Mesenchymal stem cell (in vitro differentiated cells and primary cell): ENCODE measurements around the gene SMIM13. TPM values are rescaled to one million over a fixed set of nuclear protein-coding genes. Genes with fewer than 3 reads are reported as not detected.

Experiments used
- DNase-seq: peaks from one replicate; pipeline ENCODE4 v3.0.0-alpha.2; 2013
- H2AFZ ChIP-seq: one replicate; pipeline ENCODE4 v1.6.1; 2013; ENCODE audit warnings: low read depth, mild to moderate bottlenecking, control low read depth, inconsistent platforms, low read length, moderate library complexity
- H2AK5ac ChIP-seq: 2 replicates; pipeline ENCODE4 v1.6.1; 2013; ENCODE audit warnings: low read length, moderate library complexity, mild to moderate bottlenecking, inconsistent platforms; ENCODE audit not compliant: severe bottlenecking
- H2BK120ac ChIP-seq: one replicate; pipeline ENCODE4 v1.6.1; 2013; ENCODE audit warnings: low read depth, mild to moderate bottlenecking, inconsistent platforms, low read length, moderate library complexity
- H2BK12ac ChIP-seq, 2 experiments: one replicate each; pipeline ENCODE4 v1.6.1; 2013; ENCODE audit warnings: inconsistent platforms in 2 of 2, low read length in 2 of 2, mild to moderate bottlenecking in 2 of 2, moderate library complexity in 2 of 2, control low read depth in 1 of 2
- H2BK15ac ChIP-seq: one replicate; pipeline ENCODE4 v1.6.1; 2013; ENCODE audit warnings: mild to moderate bottlenecking, low read depth, inconsistent platforms; ENCODE audit not compliant: poor library complexity, severe bottlenecking
- H2BK5ac ChIP-seq: 2 replicates; pipeline ENCODE4 v1.6.1; 2013; ENCODE audit warnings: low read depth, mild to moderate bottlenecking, low read length, control low read depth, inconsistent platforms; ENCODE audit not compliant: poor library complexity, severe bottlenecking
- H3K14ac ChIP-seq, 2 experiments: one replicate each; pipeline ENCODE4 v1.6.1; 2013; ENCODE audit warnings: inconsistent platforms in 2 of 2, low read length in 2 of 2, control low read depth in 1 of 2, mild to moderate bottlenecking in 1 of 2, moderate library complexity in 1 of 2
- H3K18ac ChIP-seq, 2 experiments: one replicate each; pipeline ENCODE4 v1.6.1; 2013; ENCODE audit warnings: inconsistent platforms in 2 of 2, low read length in 2 of 2, control low read depth in 1 of 2, low read depth in 1 of 2, mild to moderate bottlenecking in 1 of 2
- H3K23ac ChIP-seq, 2 experiments: one replicate each; pipeline ENCODE4 v1.6.1; 2013; ENCODE audit warnings: inconsistent platforms in 2 of 2, low read length in 2 of 2, mild to moderate bottlenecking in 2 of 2, moderate library complexity in 2 of 2, control low read depth in 1 of 2
- H3K27ac ChIP-seq: 2 replicates; pipeline ENCODE4 v1.5.1; 2013; ENCODE audit warnings: mild to moderate bottlenecking, moderate library complexity, low read length, control low read depth, inconsistent platforms; ENCODE audit not compliant: poor library complexity, severe bottlenecking
- H3K27me3 ChIP-seq, 2 experiments: 2 replicates each; pipeline versions ENCODE4 v1.6.1 to v1.7.0; 2013; ENCODE audit warnings: low read length in 2 of 2, mild to moderate bottlenecking in 2 of 2, moderate library complexity in 2 of 2, control low read depth in 1 of 2, inconsistent platforms in 1 of 2; ENCODE audit not compliant: control insufficient read depth in 1 of 2, insufficient read depth in 1 of 2
- H3K36me3 ChIP-seq, 2 experiments: 2 replicates each; pipeline versions ENCODE4 v1.6.1 to v1.7.0; 2013; ENCODE audit warnings: low read length in 2 of 2, control low read depth in 1 of 2, inconsistent platforms in 1 of 2, low read depth in 1 of 2, mild to moderate bottlenecking in 1 of 2; ENCODE audit not compliant: insufficient read depth in 2 of 2, control insufficient read depth in 1 of 2
- H3K4ac ChIP-seq, 2 experiments: one replicate each; pipeline ENCODE4 v1.6.1; 2013; ENCODE audit warnings: inconsistent platforms in 2 of 2, low read length in 2 of 2, mild to moderate bottlenecking in 2 of 2, moderate library complexity in 2 of 2, control low read depth in 1 of 2, low read depth in 1 of 2
- H3K4me1 ChIP-seq: 2 replicates; pipeline ENCODE4 v1.6.1; 2013; ENCODE audit warnings: low read depth, low read length, control low read depth; ENCODE audit not compliant: control insufficient read depth, insufficient read depth
- H3K4me2 ChIP-seq: 2 replicates; pipeline ENCODE4 v1.6.1; 2013; ENCODE audit warnings: low read length, mild to moderate bottlenecking, inconsistent platforms; ENCODE audit not compliant: poor library complexity, severe bottlenecking
- H3K4me3 ChIP-seq, 2 experiments: 2 replicates each; pipeline versions ENCODE4 v1.5.1 to v1.7.0; 2013; ENCODE audit warnings: low read length in 2 of 2, mild to moderate bottlenecking in 2 of 2, control low read depth in 1 of 2, low read depth in 1 of 2; ENCODE audit not compliant: insufficient read depth in 1 of 2
- H3K79me1 ChIP-seq: replicated peaks from 2 replicates; pipeline ENCODE4 v1.6.1; 2013; ENCODE audit warnings: mild to moderate bottlenecking, control low read depth, low read length, inconsistent platforms; ENCODE audit not compliant: poor library complexity, severe bottlenecking
- H3K9ac ChIP-seq: 2 replicates; pipeline ENCODE4 v1.7.0; 2013; ENCODE audit warnings: mild to moderate bottlenecking, low read length, moderate library complexity
- H3K9me3 ChIP-seq: 2 replicates; pipeline ENCODE4 v1.7.0; 2013; ENCODE audit warnings: mild to moderate bottlenecking, low read length; ENCODE audit not compliant: control insufficient read depth
- H4K8ac ChIP-seq: one replicate; pipeline ENCODE4 v1.6.1; 2013; ENCODE audit warnings: inconsistent platforms, mild to moderate bottlenecking, low read length, moderate library complexity
- H4K91ac ChIP-seq: one replicate; pipeline ENCODE4 v1.6.1; 2013; ENCODE audit warnings: mild to moderate bottlenecking, low read length, inconsistent platforms
- WGBS: methylation state at CpG from one replicate; pipeline ENCODE4 v1.1.7; 2013; ENCODE audit warnings: mixed read lengths; 5-methylcytosine and 5-hydroxymethylcytosine counted together
- small RNA-seq: library from polyadenylated mRNA; stranded (forward); fragments of <200 nt; extraction: miRNeasy Mini kit (QIAGEN cat#:217004); gene quantifications from one replicate; pipeline ENCODE3, GENCODE V24; 2013; ENCODE audit warnings: low read depth

The SMIM13 gene

DNA sequence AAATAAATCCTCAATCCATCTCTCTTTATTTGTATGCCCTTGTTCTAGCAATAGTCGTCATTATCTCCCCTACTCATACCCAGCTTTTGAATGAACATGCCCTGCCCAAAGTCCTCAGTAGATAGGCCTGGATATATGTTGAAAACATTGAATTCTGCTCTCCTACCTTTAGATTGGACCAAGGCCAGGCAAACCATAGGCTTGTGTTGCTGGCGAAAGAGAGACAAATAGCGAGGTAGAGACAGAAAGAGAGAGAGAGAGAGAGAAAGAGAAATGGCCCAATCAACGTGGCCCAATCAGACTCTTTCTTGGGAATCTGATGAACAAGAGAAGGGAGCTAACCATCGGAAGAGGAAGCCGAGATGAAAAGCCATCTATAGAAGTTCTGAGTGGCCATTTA is 93.7 kb downstream of the SMIM13 start:
- Histone ChIP-seq H3K27ac (no peak overlapping the region), H3K23ac (no peak overlapping the region), H3K36me3 (peaks cover 0 to 32% of the 10 kb centered on the region in 2 experiments), H3K14ac (no peak overlapping the region), H2AK5ac (peak overlapping the region; percentile 26), H3K4ac (no peak overlapping the region), H3K9me3 (no peaks in the 10 kb centered on the region), H4K8ac (no peak overlapping the region), H2AFZ (no peak overlapping the region), H3K9ac (no peak overlapping the region), H3K79me1 (peaks cover 16% of the 10 kb centered on the region), H2BK12ac (no peak overlapping the region), H3K4me3 (no peak overlapping the region), H3K4me1 (no peaks in the 10 kb centered on the region), H2BK5ac (no peak overlapping the region), H3K4me2 (no peak overlapping the region), H3K18ac (no peak overlapping the region), H3K27me3 (no peaks in the 10 kb centered on the region), H2BK15ac (no peak overlapping the region), H4K91ac (no peak overlapping the region), H2BK120ac (no peak overlapping the region)
- WGBS = 96% methylated on average over 6 of the region's 6 CpGs
- DNase-seq = no peak

Small RNAs within 50 kb of the gene (small RNA-seq; reads per million reads assigned to genes)
- not detected for gene AL136139.1
